Stimulated activated CD8-positive, alpha-beta memory T cell treated with anti-CD3 and anti-CD28 coated beads, Interleukin-4, amount 100 ng/mL, for 4 hours (primary cell): Measurements from ENCODE around the gene MS4A1.
"Not testable (repeated sequence)": the region's sequence is repeated elsewhere in the genome, so short reads cannot be mapped to it uniquely, and the experiment has no call there.

Experiments
- DNase-seq, 2 donors: peaks; one replicate each; pipeline ENCODE4 v3.0.0-alpha.2; 2020; ENCODE audit warnings: low read depth in 2 of 2, low spot score in 1 of 2

Gene MS4A1

GRCh38 chr11:60502221-60502775 lies 46.7 kb downstream of the MS4A1 start:
- no peak for DNase-seq

- DNase-seq: no peak
Measured at GRCh38 chr11:60504219-60504905, 48.7 kb downstream of the MS4A1 start.

GRCh38 chr11:60509609-60510008 lies 54.0 kb downstream of the MS4A1 start:
- DNase-seq: not testable (repeated sequence)

- not testable (repeated sequence) for DNase-seq
Measured at GRCh38 chr11:60510209-60510608, 54.6 kb downstream of the MS4A1 start.

- DNase-seq: no peak
Measured at GRCh38 chr11:60511393-60511792, 55.7 kb downstream of the MS4A1 start.

GRCh38 chr11:60512651-60513225 lies 57.1 kb downstream of the MS4A1 start:
- DNase-seq: no peak

- DNase-seq: no peak
Measured at GRCh38 chr11:60513496-60514460, 58.1 kb downstream of the MS4A1 start.

GRCh38 chr11:60515144-60515855 lies 59.7 kb downstream of the MS4A1 start, which contains the start of gene MS4A13:
Gene MS4A13, plus strand, starts transcription at chr11:60515392. Its CDS starts 2,692 bp downstream, at chr11:60518084.
- DNase-seq: no peak
